ENCODE measurements around the gene MCM6. TPM values are rescaled to one million over a fixed set of nuclear protein-coding genes. Genes with fewer than 3 reads are reported as not detected.
"Not testable (repeated sequence)": the region's sequence is repeated elsewhere in the genome, so short reads cannot be mapped to it uniquely, and the experiment has no call there.

The MCM6 gene
- total RNA-seq, 1 experiment from 2014 or later: 13.5 TPM

DNA sequence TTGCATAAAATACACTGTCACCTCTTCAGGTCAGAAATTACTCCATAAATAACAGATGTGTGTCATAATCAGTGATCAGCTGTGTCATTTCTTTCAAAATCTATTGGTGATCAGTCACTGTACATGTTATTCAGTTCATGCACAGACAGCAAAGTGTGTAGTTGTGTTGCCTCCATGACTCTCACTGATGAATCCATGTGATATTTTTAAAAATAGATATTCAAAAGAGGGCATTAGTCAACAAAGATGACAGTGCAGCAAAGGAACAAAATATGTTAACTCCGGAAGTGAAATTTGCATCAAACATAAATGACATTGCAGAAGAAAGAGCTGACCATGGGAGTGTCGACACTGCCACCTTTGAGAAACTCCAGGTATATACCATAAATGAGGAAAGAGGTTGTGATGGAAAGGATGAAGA lies 17.1 kb upstream of the MCM6 start:
- Mint-ChIP-seq H3K27me3 (ENCODE audit: insufficient read depth, unreplicated experiment) (no peaks in the 10 kb centered on the region), H3K4me1 (ENCODE audit: insufficient read depth, unreplicated experiment) (no peaks in the 10 kb centered on the region), H3K9me3 (ENCODE audit: unreplicated experiment) (peaks cover 7% of the 10 kb centered on the region), H3K27ac (ENCODE audit: low read depth, unreplicated experiment) (no peak overlapping the region), H3K4me3 (ENCODE audit: unreplicated experiment) (no peak overlapping the region), H3K36me3 (ENCODE audit: insufficient read depth, unreplicated experiment) (peaks cover 4% of the 10 kb centered on the region)
- intact Hi-C loops (cut with micrococcal nuclease): no loop called here
- BruUV-seq (replicated peaks): no TSS peak
- DNase-seq (ENCODE audit: unreplicated experiment): no peak
- ChIA-PET POLR2A (no interaction called here), CTCF (interaction anchor here (0.6 kb wide), 2 partner anchors 14 to 543 kb away, joined by 3 read pairs; no protein-coding TSS in a partner anchor)
- TF ChIP-seq, protein P1, sequence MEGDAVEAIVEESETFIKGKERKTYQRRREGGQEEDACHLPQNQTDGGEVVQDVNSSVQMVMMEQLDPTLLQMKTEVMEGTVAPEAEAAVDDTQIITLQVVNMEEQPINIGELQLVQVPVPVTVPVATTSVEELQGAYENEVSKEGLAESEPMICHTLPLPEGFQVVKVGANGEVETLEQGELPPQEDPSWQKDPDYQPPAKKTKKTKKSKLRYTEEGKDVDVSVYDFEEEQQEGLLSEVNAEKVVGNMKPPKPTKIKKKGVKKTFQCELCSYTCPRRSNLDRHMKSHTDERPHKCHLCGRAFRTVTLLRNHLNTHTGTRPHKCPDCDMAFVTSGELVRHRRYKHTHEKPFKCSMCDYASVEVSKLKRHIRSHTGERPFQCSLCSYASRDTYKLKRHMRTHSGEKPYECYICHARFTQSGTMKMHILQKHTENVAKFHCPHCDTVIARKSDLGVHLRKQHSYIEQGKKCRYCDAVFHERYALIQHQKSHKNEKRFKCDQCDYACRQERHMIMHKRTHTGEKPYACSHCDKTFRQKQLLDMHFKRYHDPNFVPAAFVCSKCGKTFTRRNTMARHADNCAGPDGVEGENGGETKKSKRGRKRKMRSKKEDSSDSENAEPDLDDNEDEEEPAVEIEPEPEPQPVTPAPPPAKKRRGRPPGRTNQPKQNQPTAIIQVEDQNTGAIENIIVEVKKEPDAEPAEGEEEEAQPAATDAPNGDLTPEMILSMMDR (IDR thresholded peaks at IDR 0.05; ENCODE audit: unreplicated experiment): no peak

DNA sequence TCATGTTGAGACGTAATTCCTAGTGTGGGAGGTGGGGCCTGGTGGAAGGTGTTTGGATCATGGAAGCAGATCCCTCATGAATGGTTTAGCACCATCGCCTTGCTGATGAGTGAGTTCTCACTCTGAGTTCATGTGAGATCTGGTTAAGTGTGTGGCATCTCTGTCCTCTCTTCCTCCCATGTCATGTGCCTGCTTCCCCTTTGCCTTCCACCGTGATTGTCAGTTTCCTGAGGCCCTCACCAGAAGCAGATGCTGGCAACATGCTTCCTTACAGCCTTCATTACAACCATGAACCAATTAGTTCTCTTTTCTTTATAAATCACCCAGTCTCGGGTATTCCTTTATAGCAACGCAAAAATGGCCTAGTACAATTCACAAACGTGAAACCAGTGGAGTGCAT lies 14.6 kb upstream of the MCM6 start:
- Mint-ChIP-seq H3K9me3 (ENCODE audit: unreplicated experiment) (peaks cover 7% of the 10 kb centered on the region), H3K27me3 (ENCODE audit: insufficient read depth, unreplicated experiment) (peaks cover 1% of the 10 kb centered on the region), H3K4me3 (ENCODE audit: unreplicated experiment) (no peak overlapping the region), H3K27ac (ENCODE audit: low read depth, unreplicated experiment) (no peak overlapping the region), H3K4me1 (ENCODE audit: insufficient read depth, unreplicated experiment) (no peaks in the 10 kb centered on the region), H3K36me3 (ENCODE audit: insufficient read depth, unreplicated experiment) (no peaks in the 10 kb centered on the region)
- DNase-seq (ENCODE audit: unreplicated experiment): no peak
- no TSS peak for BruUV-seq (replicated peaks)
- TF ChIP-seq, protein P1 (IDR thresholded peaks at IDR 0.05; ENCODE audit: unreplicated experiment): no peak
- intact Hi-C loops (cut with micrococcal nuclease): no loop called here
- ChIA-PET CTCF (no interaction called here), POLR2A (no interaction called here)

DNA sequence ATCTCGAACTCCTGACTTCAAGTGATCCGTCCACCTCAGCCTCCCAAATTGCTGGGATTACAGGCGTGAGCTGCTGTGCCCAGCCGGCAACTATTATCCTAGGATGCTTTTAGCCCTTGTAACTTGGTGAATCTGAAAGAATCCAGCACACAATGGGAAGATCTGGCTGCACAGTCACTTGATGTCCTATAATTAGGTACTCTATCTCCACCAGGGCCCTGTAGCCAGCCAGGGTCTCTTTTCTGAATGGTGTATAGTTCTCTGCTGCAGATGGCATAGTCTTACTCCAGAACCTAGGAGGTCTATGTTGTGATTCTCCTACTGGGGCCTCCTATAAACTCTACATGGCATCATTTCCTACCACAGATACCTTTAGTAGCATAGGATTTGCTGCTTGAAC lies 13.9 kb upstream of the MCM6 start:
- Mint-ChIP-seq H3K27ac (ENCODE audit: low read depth, unreplicated experiment) (no peak overlapping the region), H3K36me3 (ENCODE audit: insufficient read depth, unreplicated experiment) (no peaks in the 10 kb centered on the region), H3K27me3 (ENCODE audit: insufficient read depth, unreplicated experiment) (peaks cover 8% of the 10 kb centered on the region), H3K4me1 (ENCODE audit: insufficient read depth, unreplicated experiment) (no peaks in the 10 kb centered on the region), H3K9me3 (ENCODE audit: unreplicated experiment) (peaks cover 7% of the 10 kb centered on the region), H3K4me3 (ENCODE audit: unreplicated experiment) (no peak overlapping the region)
- no peak for DNase-seq (ENCODE audit: unreplicated experiment)
- intact Hi-C loops (cut with micrococcal nuclease): no loop called here
- no TSS peak for BruUV-seq (replicated peaks)
- ChIA-PET CTCF (no interaction called here), POLR2A (no interaction called here)
- TF ChIP-seq, protein P1 (IDR thresholded peaks at IDR 0.05; ENCODE audit: unreplicated experiment): no peak

DNA sequence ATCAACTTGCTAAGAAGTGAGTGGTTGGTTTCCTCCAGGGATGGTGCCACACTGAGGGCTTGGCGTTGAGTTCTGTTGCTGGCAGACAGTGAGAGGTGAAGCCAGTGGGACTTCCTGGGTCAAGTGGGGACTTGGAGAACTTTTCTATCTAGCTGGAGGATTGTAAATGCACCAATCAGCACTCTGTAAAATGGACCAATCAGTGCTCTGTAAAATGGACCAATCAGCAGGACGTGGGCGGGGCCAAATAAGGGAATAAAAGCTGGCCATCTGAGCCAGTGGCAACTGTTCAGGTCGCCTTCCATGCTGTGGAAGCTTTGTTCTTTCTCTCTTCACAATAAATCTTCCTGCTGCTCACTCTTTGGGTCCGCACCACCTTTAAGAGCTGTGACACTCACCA lies 12.3 kb upstream of the MCM6 start:
- H3K27ac Mint-ChIP-seq (ENCODE audit: low read depth, unreplicated experiment); H3K4me3 Mint-ChIP-seq (ENCODE audit: unreplicated experiment); POLR2A ChIA-PET; BruUV-seq (replicated peaks); DNase-seq (ENCODE audit: unreplicated experiment); H3K36me3 Mint-ChIP-seq (ENCODE audit: insufficient read depth, unreplicated experiment); H3K9me3 Mint-ChIP-seq (ENCODE audit: unreplicated experiment); H3K4me1 Mint-ChIP-seq (ENCODE audit: insufficient read depth, unreplicated experiment); CTCF ChIA-PET; intact Hi-C loops (cut with micrococcal nuclease): not testable (repeated sequence)
- H3K27me3 Mint-ChIP-seq (ENCODE audit: insufficient read depth, unreplicated experiment): peaks cover 11% of the 10 kb centered on the region

DNA sequence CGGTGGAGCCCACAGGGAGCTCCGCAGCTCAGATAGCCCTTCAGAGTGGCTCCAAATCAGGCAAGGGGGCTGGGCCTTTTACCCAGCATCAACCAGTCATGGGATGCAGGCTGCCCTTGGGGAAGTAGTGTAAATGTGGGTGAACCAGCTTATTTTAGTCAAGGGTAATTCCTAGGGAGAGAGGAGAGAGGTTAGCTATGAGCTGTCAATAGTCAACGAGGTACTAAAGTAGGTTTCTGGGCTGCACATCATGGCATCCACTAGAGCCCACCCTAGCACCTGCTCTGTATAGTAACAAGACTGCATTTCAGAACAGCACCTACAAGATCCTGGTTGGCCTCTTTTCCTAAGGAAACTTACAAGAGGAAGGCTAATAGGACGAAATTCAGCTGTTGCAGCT lies 9.5 kb upstream of the MCM6 start:
- TF ChIP-seq, protein P1 (IDR thresholded peaks at IDR 0.05; ENCODE audit: unreplicated experiment): no peak
- no peak overlapping the region for H3K27ac Mint-ChIP-seq (ENCODE audit: low read depth, unreplicated experiment)
- no peak for DNase-seq (ENCODE audit: unreplicated experiment)
- CTCF ChIA-PET: no interaction called here
- intact Hi-C loops (cut with micrococcal nuclease): no loop called here
- POLR2A ChIA-PET: interaction anchor here (0.6 to 1.0 kb wide), 2 partner anchors 10 to 443 kb away, joined by 3 read pairs; no protein-coding TSS in a partner anchor
- no TSS peak for BruUV-seq (replicated peaks)
- H3K9me3 Mint-ChIP-seq (ENCODE audit: unreplicated experiment): peaks cover 7% of the 10 kb centered on the region
- no peaks in the 10 kb centered on the region for H3K36me3 Mint-ChIP-seq (ENCODE audit: insufficient read depth, unreplicated experiment)
- H3K27me3 Mint-ChIP-seq (ENCODE audit: insufficient read depth, unreplicated experiment): peaks cover 11% of the 10 kb centered on the region
- no peak overlapping the region for H3K4me3 Mint-ChIP-seq (ENCODE audit: unreplicated experiment)
- no peaks in the 10 kb centered on the region for H3K4me1 Mint-ChIP-seq (ENCODE audit: insufficient read depth, unreplicated experiment)

Data from MCF 10A (cell line).